ENCODE measurements around the gene GNAQ. TPM values are rescaled to one million over a fixed set of nuclear protein-coding genes. Genes with fewer than 3 reads are reported as not detected.
"Not testable (repeated sequence)": the region's sequence is repeated elsewhere in the genome, so short reads cannot be mapped to it uniquely, and the experiment has no call there.

GNAQ gene
- total and polyA plus RNA-seq, 2 donors (not counting 1 experiment from before 2014, with no cell fraction given), result 0.60 to 1.4 TPM

DNA sequence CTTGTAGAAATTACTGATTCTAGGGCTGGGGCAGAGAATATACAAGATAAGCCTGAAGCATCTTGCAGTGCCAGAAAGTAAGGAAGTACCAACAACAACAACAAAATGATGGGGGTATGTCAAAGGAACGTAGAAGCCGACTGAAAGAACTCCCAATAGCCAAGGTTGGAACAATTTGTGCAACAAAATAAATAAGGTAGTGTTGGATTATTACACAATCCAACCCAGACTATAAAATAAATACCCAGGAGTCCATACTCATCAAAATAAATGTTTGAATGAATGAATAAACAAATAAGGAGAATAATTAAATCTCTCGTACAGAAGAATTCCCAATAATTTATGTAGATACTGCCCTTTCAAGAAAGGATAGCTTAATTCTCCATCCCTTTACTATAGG is 31.1 kb upstream of the GNAQ start:
- TF ChIP-seq, protein P1, sequence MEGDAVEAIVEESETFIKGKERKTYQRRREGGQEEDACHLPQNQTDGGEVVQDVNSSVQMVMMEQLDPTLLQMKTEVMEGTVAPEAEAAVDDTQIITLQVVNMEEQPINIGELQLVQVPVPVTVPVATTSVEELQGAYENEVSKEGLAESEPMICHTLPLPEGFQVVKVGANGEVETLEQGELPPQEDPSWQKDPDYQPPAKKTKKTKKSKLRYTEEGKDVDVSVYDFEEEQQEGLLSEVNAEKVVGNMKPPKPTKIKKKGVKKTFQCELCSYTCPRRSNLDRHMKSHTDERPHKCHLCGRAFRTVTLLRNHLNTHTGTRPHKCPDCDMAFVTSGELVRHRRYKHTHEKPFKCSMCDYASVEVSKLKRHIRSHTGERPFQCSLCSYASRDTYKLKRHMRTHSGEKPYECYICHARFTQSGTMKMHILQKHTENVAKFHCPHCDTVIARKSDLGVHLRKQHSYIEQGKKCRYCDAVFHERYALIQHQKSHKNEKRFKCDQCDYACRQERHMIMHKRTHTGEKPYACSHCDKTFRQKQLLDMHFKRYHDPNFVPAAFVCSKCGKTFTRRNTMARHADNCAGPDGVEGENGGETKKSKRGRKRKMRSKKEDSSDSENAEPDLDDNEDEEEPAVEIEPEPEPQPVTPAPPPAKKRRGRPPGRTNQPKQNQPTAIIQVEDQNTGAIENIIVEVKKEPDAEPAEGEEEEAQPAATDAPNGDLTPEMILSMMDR (IDR thresholded peaks at IDR 0.05), result no peak
- no peak for TF ChIP-seq EZH2 (IDR thresholded peaks at IDR 0.05; ENCODE audit: borderline replicate concordance, insufficient read depth, low read depth, low read length, poor library complexity, severe bottlenecking)
- no peak overlapping the region for H3K4me3 Mint-ChIP-seq
- H3K27me3 ChIP-seq (replicated peaks in 1 of 4; ENCODE audit: control extremely low read depth in 1 of 4, control insufficient read depth in 3 of 4, insufficient read depth in 4 of 4, low read length in 3 of 4), result no peaks in the 10 kb centered on the region
- peaks cover 0 to 2% (median 0%) of the 10 kb centered on the region in 3 donors for H3K9me3 ChIP-seq (ENCODE audit: control extremely low read depth in 1 of 3, control insufficient read depth in 2 of 3, insufficient read depth in 1 of 3, low read length in 2 of 3)
- peaks cover 8% of the 10 kb centered on the region for H3K27me3 Mint-ChIP-seq
- no peaks in the 10 kb centered on the region for H3K79me2 ChIP-seq (ENCODE audit: control insufficient read depth, insufficient read depth, low read length)
- WGBS (ENCODE audit: insufficient coverage), result no CpG with 5 or more reads among the region's 3 CpGs
- no peak overlapping the region for H3K4me2 ChIP-seq (replicated peaks; ENCODE audit: low read depth, low read length, poor library complexity, severe bottlenecking)
- H3K4me3 ChIP-seq (ENCODE audit: control extremely low read depth in 1 of 5, extremely low read depth in 1 of 5, insufficient read depth in 1 of 5, low read depth in 2 of 5, low read length in 4 of 5), result no peak overlapping the region
- ChIA-PET CTCF (no interaction called here), POLR2A (no interaction called here)
- no peaks in the 10 kb centered on the region for H3K4me1 Mint-ChIP-seq
- no peak overlapping the region for H2AFZ ChIP-seq (ENCODE audit: insufficient read depth, low read depth, low read length, poor library complexity, severe bottlenecking)
- no peaks in the 10 kb centered on the region for H3K4me1 ChIP-seq (ENCODE audit: control insufficient read depth in 2 of 2, insufficient read depth in 2 of 2, low read length in 2 of 2)
- H3K36me3 ChIP-seq (replicated peaks in 1 of 2; ENCODE audit: control extremely low read depth in 1 of 2, control insufficient read depth in 1 of 2, extremely low read depth in 1 of 2, insufficient read depth in 2 of 2, low read length in 1 of 2), result no peaks in the 10 kb centered on the region
- H4K20me1 ChIP-seq (ENCODE audit: control insufficient read depth, insufficient read depth, low read length, poor library complexity, severe bottlenecking), result no peaks in the 10 kb centered on the region
- no peak for ATAC-seq (ENCODE audit: low read depth)
- H3K27ac Mint-ChIP-seq, result no peak overlapping the region
- no peak for DNase-seq
- H3K9ac ChIP-seq (ENCODE audit: low read length), result no peak overlapping the region
- intact Hi-C loops (cut with micrococcal nuclease), result no loop called here
- H3K27ac ChIP-seq (ENCODE audit: low read length in 2 of 2), result no peak overlapping the region
- peaks cover 3% of the 10 kb centered on the region for H3K9me3 Mint-ChIP-seq (ENCODE audit: insufficient read depth)

DNA sequence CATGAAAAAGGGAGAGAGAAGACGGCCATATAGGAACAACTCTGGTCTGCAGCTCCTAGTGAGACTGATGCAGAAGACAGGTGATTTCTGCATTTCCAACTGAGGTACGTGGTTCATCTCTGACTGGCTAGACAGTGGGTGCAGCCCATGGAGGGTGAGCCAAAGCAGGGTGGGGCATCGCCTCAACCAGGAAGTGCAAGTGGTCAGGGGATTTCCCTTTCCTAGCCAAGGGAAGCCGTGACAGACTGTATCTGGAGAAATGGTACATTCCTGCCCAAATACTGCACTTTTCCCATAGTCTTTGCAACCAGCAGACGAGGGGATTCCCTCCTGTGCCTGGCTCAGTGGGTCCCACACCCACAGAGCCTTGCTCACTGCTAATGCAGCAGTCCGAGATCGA is 22.6 kb upstream of the GNAQ start:
- H3K4me2 ChIP-seq (replicated peaks; ENCODE audit: low read depth, low read length, poor library complexity, severe bottlenecking); intact Hi-C loops (cut with micrococcal nuclease); H3K4me3 Mint-ChIP-seq: not testable (repeated sequence)

More for the DNA sequence above, 22.6 kb upstream of the GNAQ start:
- H3K9me3 ChIP-seq (ENCODE audit: control extremely low read depth in 1 of 3, control insufficient read depth in 2 of 3, insufficient read depth in 1 of 3, low read length in 2 of 3); H3K4me1 Mint-ChIP-seq; H3K9me3 Mint-ChIP-seq (ENCODE audit: insufficient read depth); H3K79me2 ChIP-seq (ENCODE audit: control insufficient read depth, insufficient read depth, low read length); ATAC-seq (ENCODE audit: low read depth); H3K36me3 ChIP-seq (replicated peaks in 1 of 2; ENCODE audit: control extremely low read depth in 1 of 2, control insufficient read depth in 1 of 2, extremely low read depth in 1 of 2, insufficient read depth in 2 of 2, low read length in 1 of 2); CTCF ChIA-PET; H2AFZ ChIP-seq (ENCODE audit: insufficient read depth, low read depth, low read length, poor library complexity, severe bottlenecking); H3K9ac ChIP-seq (ENCODE audit: low read length); H3K27ac ChIP-seq (ENCODE audit: low read length in 2 of 2); H4K20me1 ChIP-seq (ENCODE audit: control insufficient read depth, insufficient read depth, low read length, poor library complexity, severe bottlenecking); POLR2A ChIA-PET; H3K27me3 ChIP-seq (replicated peaks in 1 of 4; ENCODE audit: control extremely low read depth in 1 of 4, control insufficient read depth in 3 of 4, insufficient read depth in 4 of 4, low read length in 3 of 4); H3K4me3 ChIP-seq (ENCODE audit: control extremely low read depth in 1 of 5, extremely low read depth in 1 of 5, insufficient read depth in 1 of 5, low read depth in 2 of 5, low read length in 4 of 5); H3K4me1 ChIP-seq (ENCODE audit: control insufficient read depth in 2 of 2, insufficient read depth in 2 of 2, low read length in 2 of 2); DNase-seq: not testable (repeated sequence)
- 51% methylated on average over 6 of the region's 7 CpGs for WGBS (ENCODE audit: insufficient coverage)
- Mint-ChIP-seq H3K27me3 (peaks cover 26% of the 10 kb centered on the region), H3K27ac (peak overlapping the region; percentile 7)

All from B cell (primary cell).